Measurements from ENCODE around the gene CFAP61. TPM values are rescaled to one million over a fixed set of nuclear protein-coding genes. Genes with fewer than 3 reads are reported as not detected.

The CFAP61 gene
- total and polyA plus RNA-seq, 9 of the 15 experiments (the other 6 are each of a cell fraction or from before 2014, with no cell fraction given), result 0.11 TPM; not detected in 8

- no peak for TF ChIP-seq AFF1 (IDR thresholded peaks at IDR 0.05; ENCODE audit: low read depth in 1 of 2, partially characterized antibody in 2 of 2)
- no peak for TF ChIP-seq BDP1 (IDR thresholded peaks at IDR 0.05; ENCODE audit: insufficient read depth, insufficient read length)
These were observed 13.7 kb upstream of the CFAP61 start (continued) for GRCh38 chr20:20038586-20038985.

GRCh38 chr20:20039752-20040387 lies 12.5 kb upstream of the CFAP61 start:
- no peak overlapping the region for H3K27ac ChIP-seq (ENCODE audit: extremely low read depth, low read depth, low read length)
- no peaks in the 10 kb centered on the region for H4K20me1 ChIP-seq (replicated peaks; ENCODE audit: control insufficient read depth, insufficient read depth, low read length)
- no peaks in the 10 kb centered on the region for H3K79me2 ChIP-seq (ENCODE audit: control insufficient read depth, insufficient read depth, low read length)
- H3K4me2 ChIP-seq (ENCODE audit: insufficient read depth, low read length), result no peak overlapping the region
- peaks cover 91% of the 10 kb centered on the region for H3K36me3 ChIP-seq (ENCODE audit: control insufficient read depth, insufficient read depth, low read length)
- H3K9me3 ChIP-seq (replicated peaks; ENCODE audit: control insufficient read depth, insufficient read depth, low read depth, low read length), result no peaks in the 10 kb centered on the region
- CTCF ChIA-PET (ENCODE audit: low intra/inter-chr PET ratio), result no interaction called here
- WGBS (ENCODE audit: insufficient coverage, low coverage, missing lambda C conversion rate), result 90% methylated on average over 5 of the region's 6 CpGs
- no peaks in the 10 kb centered on the region for H3K4me1 ChIP-seq (replicated peaks in 1 of 2; ENCODE audit: control insufficient read depth in 2 of 2, insufficient read depth in 2 of 2, low read length in 2 of 2)
- ATAC-seq (no peak), FAIRE-seq (no peak), DNase-seq (ENCODE audit: extremely low read depth in 1 of 4, low spot score in 3 of 4) (no peak)
- no peak overlapping the region for H2AFZ ChIP-seq (ENCODE audit: low read depth, low read length)
- no peaks in the 10 kb centered on the region for H3K9me1 ChIP-seq (ENCODE audit: control insufficient read depth, insufficient read depth, low read length)
- in situ Hi-C loops (cut with MboI) (no loop called here), intact Hi-C loops (cut with micrococcal nuclease) (no loop called here)
- no peak overlapping the region for H3K9ac ChIP-seq (ENCODE audit: insufficient read depth in 1 of 2, low read depth in 2 of 2, low read length in 2 of 2)
- no peaks in the 10 kb centered on the region for H3K27me3 ChIP-seq (ENCODE audit: control insufficient read depth in 2 of 2, insufficient read depth in 2 of 2, low read length in 2 of 2)
- POLR2A ChIA-PET, result interaction anchor here (0.6 kb wide), 1 partner anchor 13 kb away, joined by 3 read pairs; no protein-coding TSS in a partner anchor
- BruUV-seq (replicated peaks), result no TSS peak
- no peak overlapping the region for H3K4me3 ChIP-seq
- TF ChIP-seq FOXP1 (CRISPR knock-in tag; IDR thresholded peaks at IDR 0.05), result no peak
- TF ChIP-seq RFX1 (IDR thresholded peaks at IDR 0.05), result no peak
- TF ChIP-seq ELF4 (CRISPR knock-in tag; IDR thresholded peaks at IDR 0.05), result no peak
- TF ChIP-seq MCM7 (IDR thresholded peaks at IDR 0.05), result no peak
- TF ChIP-seq CREB5 (CRISPR knock-in tag; IDR thresholded peaks at IDR 0.05), result no peak
- TF ChIP-seq NKRF (IDR thresholded peaks at IDR 0.05; ENCODE audit: borderline replicate concordance), result no peak
- TF ChIP-seq MEF2A (IDR thresholded peaks at IDR 0.05; ENCODE audit: control insufficient read depth, low read depth, low read length), result no peak
- no peak for TF ChIP-seq XRCC3 (IDR thresholded peaks at IDR 0.05)
- TF ChIP-seq SMAD3 (CRISPR knock-in tag; conservative IDR thresholded peaks at IDR 0.05), result no peak
- no peak for TF ChIP-seq CEBPB (tag; IDR thresholded peaks at IDR 0.05)
- no peak for TF ChIP-seq PCBP2 (IDR thresholded peaks at IDR 0.05; ENCODE audit: low read depth, low read length, poor library complexity, severe bottlenecking)
- TF ChIP-seq BRD9 (IDR thresholded peaks at IDR 0.05; ENCODE audit: low read depth, partially characterized antibody), result no peak
